Measurements from ENCODE around the gene MDM1. TPM values are rescaled to one million over a fixed set of nuclear protein-coding genes. Genes with fewer than 3 reads are reported as not detected.

Gene MDM1
- polyA plus RNA-seq, 3 donors: 6.7 to 10.9 (median 10.3) TPM

- no peak overlapping the region for H3K4me3 Mint-ChIP-seq
- Histone ChIP-seq H3K4me3 (replicated peaks in 1 of 3; ENCODE audit: low read depth in 2 of 3, low read length in 3 of 3) (no peak overlapping the region), H3K27me3 (ENCODE audit: control insufficient read depth in 2 of 2, insufficient read depth in 2 of 2, low read length in 2 of 2) (no peaks in the 10 kb centered on the region), H3K9ac (ENCODE audit: insufficient read depth, low read length, poor library complexity, severe bottlenecking) (no peak overlapping the region), H3K4me1 (ENCODE audit: control insufficient read depth in 1 of 2, insufficient read depth in 2 of 2, low read length in 2 of 2) (peaks cover 0 to 2% of the 10 kb centered on the region in 2 donors), H2AFZ (ENCODE audit: insufficient read depth, low read depth, low read length, poor library complexity, severe bottlenecking) (no peak overlapping the region), H3K27ac (ENCODE audit: low read depth in 1 of 2, low read length in 2 of 2) (no peak overlapping the region), H3K4me2 (replicated peaks; ENCODE audit: extremely low read depth, low read length, poor library complexity, severe bottlenecking) (no peak overlapping the region), H4K20me1 (ENCODE audit: insufficient read depth, low read length) (no peaks in the 10 kb centered on the region), H3K36me3 (replicated peaks in 1 of 2; ENCODE audit: control insufficient read depth in 1 of 2, insufficient read depth in 2 of 2, low read length in 2 of 2) (no peaks in the 10 kb centered on the region), H3K79me2 (ENCODE audit: insufficient read depth, low read length) (no peaks in the 10 kb centered on the region), H3K9me3 (replicated peaks in 1 of 2; ENCODE audit: control insufficient read depth in 1 of 2, insufficient read depth in 1 of 2, low read length in 2 of 2) (no peaks in the 10 kb centered on the region)
- no CpG with 5 or more reads among the region's 5 CpGs for WGBS (ENCODE audit: insufficient coverage)
- no peak for TF ChIP-seq CTCF (IDR thresholded peaks at IDR 0.05)
- H3K4me1 Mint-ChIP-seq: peaks cover 10% of the 10 kb centered on the region
- intact Hi-C loops (cut with micrococcal nuclease): no loop called here
- no peaks in the 10 kb centered on the region for H3K36me3 Mint-ChIP-seq
- no peaks in the 10 kb centered on the region for H3K9me3 Mint-ChIP-seq
- peaks cover 2 to 4% (median 2%) of the 10 kb centered on the region in 3 donors for H3K27me3 Mint-ChIP-seq (ENCODE audit: low read depth in 3 of 3)
- no peak overlapping the region for H3K27ac Mint-ChIP-seq
- DNase-seq: no peak
Observed at GRCh38 chr12:68279227-68280054, 52.7 kb downstream of the MDM1 start.

- Mint-ChIP-seq H3K36me3 (no peaks in the 10 kb centered on the region), H3K9me3 (no peaks in the 10 kb centered on the region), H3K4me3 (no peak overlapping the region), H3K27ac (no peak overlapping the region), H3K4me1 (peaks cover 10% of the 10 kb centered on the region), H3K27me3 (ENCODE audit: low read depth in 3 of 3) (peaks cover 0 to 2% (median 2%) of the 10 kb centered on the region in 3 donors)
- no peaks in the 10 kb centered on the region for H3K9me3 ChIP-seq (replicated peaks in 1 of 2; ENCODE audit: control insufficient read depth in 1 of 2, insufficient read depth in 1 of 2, low read length in 2 of 2)
- H3K4me2 ChIP-seq (replicated peaks; ENCODE audit: extremely low read depth, low read length, poor library complexity, severe bottlenecking): no peak overlapping the region
- 55% methylated on average over 2 of the region's 6 CpGs for WGBS (ENCODE audit: insufficient coverage)
- no peaks in the 10 kb centered on the region for H3K36me3 ChIP-seq (replicated peaks in 1 of 2; ENCODE audit: control insufficient read depth in 1 of 2, insufficient read depth in 2 of 2, low read length in 2 of 2)
- H3K27ac ChIP-seq (ENCODE audit: low read depth in 1 of 2, low read length in 2 of 2): no peak overlapping the region
- intact Hi-C loops (cut with micrococcal nuclease): no loop called here
- no peak for DNase-seq
- TF ChIP-seq CTCF (IDR thresholded peaks at IDR 0.05): no peak
- no peak overlapping the region for H3K4me3 ChIP-seq (replicated peaks in 1 of 3; ENCODE audit: low read depth in 2 of 3, low read length in 3 of 3)
- H4K20me1 ChIP-seq (ENCODE audit: insufficient read depth, low read length): no peaks in the 10 kb centered on the region
- H3K79me2 ChIP-seq (ENCODE audit: insufficient read depth, low read length): no peaks in the 10 kb centered on the region
- H3K4me1 ChIP-seq (ENCODE audit: control insufficient read depth in 1 of 2, insufficient read depth in 2 of 2, low read length in 2 of 2): peaks cover 0 to 2% of the 10 kb centered on the region in 2 donors
- no peak overlapping the region for H2AFZ ChIP-seq (ENCODE audit: insufficient read depth, low read depth, low read length, poor library complexity, severe bottlenecking)
- no peak overlapping the region for H3K9ac ChIP-seq (ENCODE audit: insufficient read depth, low read length, poor library complexity, severe bottlenecking)
- no peaks in the 10 kb centered on the region for H3K27me3 ChIP-seq (ENCODE audit: control insufficient read depth in 2 of 2, insufficient read depth in 2 of 2, low read length in 2 of 2)
Observed at GRCh38 chr12:68276402-68276930, 55.7 kb downstream of the MDM1 start.

All from CD14-positive monocyte (primary cell).